GM10248 (cell line): ENCODE measurements around the gene CPLX1.

Experiments
- CTCF ChIA-PET: fragments of 300-600 bp; sonication (Branson Sonifier 250); formaldehyde crosslinking; extraction: SDS; loops from one replicate; lab custom pipeline; 2021; ENCODE audit warnings: antibody characterized with exemption; lab: Yijun Ruan, JAX
- POLR2A ChIA-PET: fragments of 350-650 bp; sonication (Branson Sonifier 250); formaldehyde crosslinking; extraction: SDS; loops from one replicate; lab custom pipeline; 2020; ENCODE audit warnings: antibody characterized with exemption; lab: Yijun Ruan, JAX
- DNase-seq: peaks from one replicate; pipeline ENCODE4 v3.0.0; 2012; ENCODE audit errors: extremely low spot score
- TF ChIP-seq, protein P1 (sequence below): IDR thresholded peaks from 2 replicates; pipeline ENCODE4 v1.5.1; 2012; ENCODE audit warnings: mild to moderate bottlenecking, low read depth; ENCODE audit errors: extremely low read depth, missing control alignments, control extremely low read depth

CPLX1 gene

DNA sequence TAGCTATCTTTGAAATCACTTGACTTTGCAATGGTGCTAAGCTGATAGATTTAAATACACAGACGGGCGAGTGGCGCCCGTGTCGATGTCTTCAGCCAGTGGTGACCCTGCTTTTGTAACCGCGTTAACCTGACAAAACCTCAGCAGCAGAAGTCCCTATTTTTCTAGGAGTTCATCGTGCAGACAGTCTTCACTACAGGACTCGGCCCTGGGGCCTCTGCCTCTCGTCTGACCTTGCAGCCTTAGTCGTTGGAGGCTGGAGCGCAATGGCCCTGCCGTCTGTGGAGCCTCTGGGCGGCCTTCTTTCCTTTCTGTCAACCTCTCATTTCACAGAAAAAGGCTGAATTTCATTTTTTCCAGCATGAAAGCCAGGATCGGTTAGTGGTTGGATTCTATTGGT is 57.9 kb downstream of the CPLX1 start:
- no peak for DNase-seq
- TF ChIP-seq, protein P1, sequence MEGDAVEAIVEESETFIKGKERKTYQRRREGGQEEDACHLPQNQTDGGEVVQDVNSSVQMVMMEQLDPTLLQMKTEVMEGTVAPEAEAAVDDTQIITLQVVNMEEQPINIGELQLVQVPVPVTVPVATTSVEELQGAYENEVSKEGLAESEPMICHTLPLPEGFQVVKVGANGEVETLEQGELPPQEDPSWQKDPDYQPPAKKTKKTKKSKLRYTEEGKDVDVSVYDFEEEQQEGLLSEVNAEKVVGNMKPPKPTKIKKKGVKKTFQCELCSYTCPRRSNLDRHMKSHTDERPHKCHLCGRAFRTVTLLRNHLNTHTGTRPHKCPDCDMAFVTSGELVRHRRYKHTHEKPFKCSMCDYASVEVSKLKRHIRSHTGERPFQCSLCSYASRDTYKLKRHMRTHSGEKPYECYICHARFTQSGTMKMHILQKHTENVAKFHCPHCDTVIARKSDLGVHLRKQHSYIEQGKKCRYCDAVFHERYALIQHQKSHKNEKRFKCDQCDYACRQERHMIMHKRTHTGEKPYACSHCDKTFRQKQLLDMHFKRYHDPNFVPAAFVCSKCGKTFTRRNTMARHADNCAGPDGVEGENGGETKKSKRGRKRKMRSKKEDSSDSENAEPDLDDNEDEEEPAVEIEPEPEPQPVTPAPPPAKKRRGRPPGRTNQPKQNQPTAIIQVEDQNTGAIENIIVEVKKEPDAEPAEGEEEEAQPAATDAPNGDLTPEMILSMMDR, result no peak
- POLR2A ChIA-PET, result interaction anchor here (0.6 kb wide), 1 partner anchor 14 kb away, joined by 3 read pairs; no protein-coding TSS in a partner anchor
- CTCF ChIA-PET, result interaction anchor here (1.1 to 5.7 kb wide), 3 partner anchors 11 to 26 kb away, joined by 3 to 28 read pairs (median 4); no protein-coding TSS in a partner anchor

DNA sequence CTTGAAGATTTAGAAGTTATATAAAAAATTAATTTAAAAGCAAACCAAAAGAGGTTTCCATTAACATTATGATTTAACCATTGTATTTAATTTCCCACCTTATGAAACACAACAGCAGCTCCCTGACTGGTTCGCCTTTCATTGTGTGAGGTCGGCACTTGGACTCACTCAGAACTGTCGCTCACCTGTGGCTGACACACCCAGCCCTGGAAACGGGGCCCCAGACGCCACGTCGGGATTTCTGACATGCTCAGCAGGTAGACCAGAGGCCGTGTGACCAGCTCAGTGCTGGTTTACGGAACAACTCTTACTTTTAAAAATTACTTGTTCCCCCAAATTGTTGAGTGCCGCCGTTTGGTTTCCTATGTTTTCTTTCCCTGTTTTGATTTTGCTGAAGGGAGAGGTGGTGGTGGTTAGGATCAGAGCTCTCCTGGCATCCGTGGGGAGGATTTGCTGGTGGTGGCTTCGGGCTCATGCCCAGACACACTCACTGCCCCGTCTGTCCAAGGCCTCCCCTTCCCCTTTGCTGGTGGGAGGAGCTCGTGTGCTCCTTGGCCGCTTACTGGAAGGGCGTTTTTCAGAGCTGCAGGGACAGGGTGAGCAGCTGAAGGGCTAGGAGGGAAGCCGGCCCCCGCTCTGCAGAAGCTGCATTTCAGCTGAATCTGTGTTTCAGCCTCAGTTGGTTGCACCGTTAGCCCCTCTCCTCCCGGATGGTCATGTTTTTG is 59.2 kb downstream of the CPLX1 start:
- CTCF ChIA-PET, result interaction anchor here (1.1 to 5.7 kb wide), 2 partner anchors 9 to 25 kb away, joined by 3 to 28 read pairs; no protein-coding TSS in a partner anchor
- TF ChIP-seq, protein P1, result no peak

GRCh38 chr4:766152-766515 is 59.8 kb downstream of the CPLX1 start:
- ChIA-PET CTCF (interaction anchor here (5.7 kb wide), 1 partner anchor 24 kb away, joined by 28 read pairs; no protein-coding TSS in a partner anchor), POLR2A (no interaction called here)
- TF ChIP-seq, protein P1, result no peak
- no peak for DNase-seq

More for the DNA sequence above, 59.2 kb downstream of the CPLX1 start:
- POLR2A ChIA-PET, result no interaction called here
- no peak for DNase-seq

DNA sequence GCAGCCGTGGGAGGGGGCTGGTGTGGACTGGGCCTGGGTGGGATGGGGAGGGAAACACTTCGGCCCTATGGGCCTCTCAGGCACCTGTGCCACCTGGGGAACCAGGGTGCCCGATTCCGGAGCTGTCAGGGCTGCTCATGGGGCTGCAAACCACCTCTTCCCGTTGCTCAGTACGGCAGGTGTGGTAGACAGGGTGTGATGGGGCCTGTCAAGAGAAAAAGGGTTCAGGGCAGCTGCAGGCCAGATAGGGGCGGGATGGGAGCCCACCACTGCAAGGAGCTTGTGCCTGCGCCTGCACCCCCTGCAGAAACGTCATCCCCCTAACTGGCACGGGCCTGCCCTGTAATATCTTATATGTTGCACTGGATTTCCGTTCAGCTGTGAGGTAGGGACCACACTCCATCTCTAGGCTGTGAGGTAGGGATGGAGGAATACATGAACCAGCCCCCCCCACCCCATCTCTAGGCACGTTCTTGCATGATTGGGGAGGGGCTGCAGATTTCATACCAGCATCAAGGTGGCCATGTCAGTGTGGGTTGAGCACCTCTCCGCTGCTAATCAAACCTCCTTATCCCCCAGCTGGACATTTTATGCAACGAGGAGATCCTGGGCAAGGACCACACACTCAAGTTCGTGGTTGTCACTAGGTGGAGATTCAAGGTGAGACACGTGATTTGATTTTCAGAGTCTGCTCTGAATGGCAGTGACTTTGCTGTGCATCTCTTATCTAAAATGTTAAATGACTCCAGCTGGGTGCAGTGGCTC is 61.3 kb downstream of the CPLX1 start:
- TF ChIP-seq, protein P1, result no peak
- ChIA-PET POLR2A (interaction anchor here (0.5 kb wide), 1 partner anchor 1961 kb away, joined by 3 read pairs; no protein-coding TSS in a partner anchor), CTCF (interaction anchor here (0.9 to 5.7 kb wide), 2 partner anchors 11 to 23 kb away, joined by 3 to 28 read pairs; no protein-coding TSS in a partner anchor)
- no peak for DNase-seq

DNA sequence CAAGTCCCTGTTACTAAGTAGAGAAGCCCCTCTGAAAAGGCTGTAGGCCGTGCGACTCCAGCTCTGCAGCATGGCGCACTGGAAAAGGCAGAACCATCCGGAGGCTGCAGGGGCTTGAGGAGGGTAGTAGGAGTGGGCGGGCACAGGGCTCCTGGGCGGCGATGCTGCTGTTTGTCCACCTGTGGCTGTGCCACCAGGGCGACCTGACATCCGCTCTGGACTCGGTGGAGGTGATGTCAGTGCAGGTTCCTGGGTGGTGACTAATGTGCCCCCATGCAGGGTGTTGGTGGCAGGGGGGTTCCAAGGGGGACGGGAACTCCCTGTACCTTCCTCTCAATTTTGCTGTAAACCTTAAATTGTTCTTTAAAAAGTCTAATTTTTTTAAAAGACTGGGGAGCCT is 62.0 kb downstream of the CPLX1 start:
- ChIA-PET POLR2A (no interaction called here), CTCF (no interaction called here)
- no peak for DNase-seq

DNA sequence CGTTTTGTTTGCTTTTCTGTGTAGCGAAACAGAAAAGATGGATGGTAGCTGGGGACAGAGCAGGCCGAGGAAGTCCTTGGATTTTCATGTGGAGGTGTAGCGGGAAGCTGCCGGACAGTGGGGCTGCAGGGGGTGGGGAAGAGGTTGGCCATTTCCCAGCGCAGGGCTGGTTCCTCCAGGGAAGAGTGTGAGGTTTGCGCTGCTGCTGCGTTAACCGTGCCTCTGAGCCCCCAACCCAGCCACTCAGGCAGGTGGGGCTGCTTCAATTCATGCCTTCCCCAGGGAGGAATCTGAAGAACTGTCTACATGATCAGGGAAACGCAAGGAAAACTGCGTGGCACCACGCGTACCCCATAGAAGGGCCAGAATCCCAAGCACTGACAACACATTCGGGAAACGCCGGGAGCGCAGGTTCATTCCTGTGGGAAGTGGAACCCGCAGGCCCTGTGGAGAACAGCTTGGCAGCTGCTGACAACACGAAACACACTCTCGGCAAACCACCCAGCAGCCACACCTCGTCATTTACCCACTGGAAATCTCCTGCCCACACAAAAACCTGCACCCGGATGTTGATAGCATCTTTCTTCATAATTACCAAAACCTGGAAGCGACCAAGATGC is 62.6 kb downstream of the CPLX1 start:
- CTCF ChIA-PET, result no interaction called here
- TF ChIP-seq, protein P1, result no peak
- no peak for DNase-seq
- POLR2A ChIA-PET, result no interaction called here

More for the DNA sequence above, 62.0 kb downstream of the CPLX1 start:
- TF ChIP-seq, protein P1, result no peak
